Loucy (cell line): ENCODE data around the gene PCAT6.

Source experiments
- CTCF ChIP-seq: fragments of 200-600 bp; sonication (generic); conservative IDR thresholded peaks from 2 replicates; pipeline ENCODE4 v1.5.1; 2014; ENCODE audit warnings: mild to moderate bottlenecking, antibody characterized with exemption, low read length
- EZH2phosphoT487 ChIP-seq: fragments of 200-600 bp; IDR thresholded peaks from 2 replicates; pipeline ENCODE4 v1.6.1; 2018; ENCODE audit warnings: antibody characterized with exemption, mild to moderate bottlenecking, moderate library complexity, borderline replicate concordance

GRCh38 chr1:202810615-202811295 is at the start of gene PCAT6:
- TF ChIP-seq CTCF (no peak), EZH2phosphoT487 (no peak)
